Testis (tissue), 2 donors: ENCODE data around the gene COL4A6.

Experiments used
- CTCF ChIP-seq, 3 experiments: fragments of 450-650 bp in 2 of 3; fragments of 200-600 bp in 1 of 3; sonication (generic) in 1 of 3; IDR thresholded peaks; one replicate each; pipeline ENCODE4 v1.5.1; 2016 to 2019; ENCODE audit warnings: antibody characterized with exemption in 3 of 3, mild to moderate bottlenecking in 2 of 3, moderate library complexity in 1 of 3
- POLR2A ChIP-seq: fragments of 450-650 bp; IDR thresholded peaks from one replicate; pipeline ENCODE4 v1.6.1; 2017; ENCODE audit warnings: antibody characterized with exemption, mild to moderate bottlenecking, moderate library complexity

- TF ChIP-seq CTCF (IDR thresholded peaks at IDR 0.05) = no peak
- TF ChIP-seq POLR2A = no peak
Measured at GRCh38 chrX:108217876-108218275, 220.3 kb downstream of the COL4A6 start.
